Activated CD4-positive, alpha-beta T cell treated with anti-CD3 and anti-CD28 coated beads, Interleukin-2, amount 50 U/mL, for 1 hour (primary cell): ENCODE data around the gene SMAD9.

Experiments used
- DNase-seq: peaks from one replicate; pipeline ENCODE4 v3.0.0-alpha.2; 2020

Gene SMAD9

DNA sequence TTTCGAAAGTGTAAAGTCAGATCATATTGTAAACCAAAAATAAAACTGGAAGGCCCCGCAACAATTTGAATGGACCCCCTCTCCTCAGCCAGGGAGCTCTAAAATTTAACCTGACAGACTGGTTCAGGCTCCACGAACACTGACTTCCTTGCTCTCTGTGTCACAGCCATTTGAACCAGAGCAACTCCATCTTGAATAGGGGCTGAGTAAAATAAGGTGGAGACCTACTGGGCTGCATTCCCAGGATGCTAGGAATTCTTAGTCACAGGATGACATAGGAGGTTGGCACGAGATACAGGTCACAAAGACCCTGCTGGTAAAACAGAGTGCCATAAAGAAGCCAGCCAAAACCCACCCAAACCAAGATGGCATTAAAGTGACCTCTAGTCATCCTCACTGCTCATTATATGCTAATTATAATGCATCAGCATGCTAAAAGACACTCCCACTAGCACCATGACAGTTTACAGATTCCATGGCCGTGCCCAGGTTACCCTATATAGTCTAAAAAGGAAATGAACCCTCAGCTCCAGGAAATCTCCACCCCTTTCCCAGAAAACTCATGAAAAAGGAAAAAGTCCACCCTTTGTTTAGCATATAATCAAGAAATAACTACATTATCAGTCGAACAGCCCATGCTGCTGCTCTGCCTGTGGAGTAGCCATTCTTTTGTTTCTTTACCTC is 57.9 kb downstream of the SMAD9 start:
- no peak for DNase-seq

DNA sequence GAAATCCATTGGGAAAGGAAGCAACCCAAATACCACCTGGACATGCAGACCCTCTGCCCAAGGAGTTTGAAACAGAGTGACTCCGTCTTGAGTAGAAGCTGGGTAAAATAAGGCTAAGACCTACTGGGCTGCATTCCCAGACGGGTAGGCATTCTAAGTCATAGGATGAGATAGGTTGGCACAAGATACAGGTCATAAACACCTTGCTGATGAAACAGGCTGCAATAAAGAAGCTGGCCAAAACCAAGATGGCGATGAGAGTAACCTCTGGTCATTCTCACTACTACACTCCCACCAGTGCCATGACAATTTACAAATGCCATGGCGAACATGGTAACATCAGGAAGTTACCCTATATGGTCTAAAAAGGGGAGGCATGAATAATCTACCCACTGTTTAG is 60.8 kb downstream of the SMAD9 start:
- DNase-seq = no peak

GRCh38 chr13:36858290-36858689 is 61.7 kb downstream of the SMAD9 start:
- DNase-seq = no peak

- DNase-seq = no peak
Observed at GRCh38 chr13:36857253-36857652, 62.8 kb downstream of the SMAD9 start.

DNA sequence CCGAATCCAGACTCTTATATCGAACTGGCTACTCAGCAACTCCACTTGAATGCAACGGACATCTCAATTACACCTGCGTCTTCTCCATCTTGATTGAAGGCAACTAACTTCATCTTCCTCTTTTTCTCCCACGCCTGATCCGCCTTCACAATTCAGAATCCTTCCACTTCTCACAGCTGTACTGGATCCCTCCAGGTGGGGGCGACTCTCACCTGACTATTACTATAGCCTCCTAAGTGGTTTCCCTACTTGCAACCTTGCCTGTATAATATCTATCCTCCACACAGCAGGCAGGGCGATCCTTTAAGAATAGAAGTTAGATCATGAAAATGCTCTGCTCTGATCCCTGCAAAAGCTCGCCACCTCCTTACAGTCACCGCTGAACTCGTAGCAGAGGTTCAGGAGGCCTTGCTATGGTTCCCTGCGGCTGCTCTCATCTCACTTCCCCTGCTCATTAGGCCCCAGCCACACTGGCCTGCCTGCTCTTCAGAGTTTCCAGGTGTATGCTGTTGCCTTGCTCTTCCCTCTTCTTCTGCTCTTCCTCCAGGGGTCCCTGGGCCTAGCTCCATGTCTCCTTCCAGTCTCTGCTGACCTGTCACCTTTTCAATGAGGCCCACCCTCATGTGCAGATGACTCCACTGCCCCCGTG is 69.1 kb downstream of the SMAD9 start:
- DNase-seq = no peak

- DNase-seq = no peak
Observed at GRCh38 chr13:36848199-36848982, 71.6 kb downstream of the SMAD9 start.

DNA sequence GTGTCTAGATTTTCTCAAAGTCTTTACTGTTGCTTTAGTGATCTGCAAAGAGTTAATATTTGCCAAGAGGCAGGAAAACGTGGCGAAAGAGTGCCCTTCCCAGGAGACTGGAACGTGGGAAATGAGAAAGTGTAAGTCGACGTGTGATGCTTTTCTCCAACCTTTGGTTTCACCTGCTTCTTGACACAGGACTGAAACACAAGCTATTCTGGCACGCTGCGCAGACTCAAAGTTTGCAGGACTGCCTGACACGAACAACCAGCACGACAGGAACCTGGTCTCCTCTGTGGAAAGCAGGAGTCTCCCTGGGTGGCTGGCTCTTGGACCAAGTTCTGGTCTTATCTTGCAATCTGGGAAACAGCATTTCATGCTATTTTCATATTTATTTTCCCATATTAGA is 72.4 kb downstream of the SMAD9 start:
- DNase-seq = no peak

DNA sequence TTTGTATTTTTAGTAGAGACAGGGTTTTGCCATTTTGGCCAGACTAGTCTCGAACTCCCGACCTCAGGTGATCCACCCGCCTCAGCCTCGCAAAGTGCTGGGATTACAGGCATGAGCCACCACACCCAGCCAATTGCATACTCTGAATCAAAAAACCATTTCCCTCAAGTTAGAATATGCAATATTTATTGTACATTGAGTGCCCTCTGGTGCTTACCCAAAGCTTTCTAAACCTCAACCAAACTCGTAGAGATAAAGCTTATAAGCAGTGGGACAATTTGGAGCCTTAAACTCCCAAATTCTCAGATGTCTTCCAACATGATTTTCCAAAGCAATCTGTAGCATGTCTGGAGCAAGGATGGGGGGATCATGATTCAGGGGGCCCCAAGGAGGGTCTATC is 78.6 kb downstream of the SMAD9 start:
- DNase-seq = no peak

DNA sequence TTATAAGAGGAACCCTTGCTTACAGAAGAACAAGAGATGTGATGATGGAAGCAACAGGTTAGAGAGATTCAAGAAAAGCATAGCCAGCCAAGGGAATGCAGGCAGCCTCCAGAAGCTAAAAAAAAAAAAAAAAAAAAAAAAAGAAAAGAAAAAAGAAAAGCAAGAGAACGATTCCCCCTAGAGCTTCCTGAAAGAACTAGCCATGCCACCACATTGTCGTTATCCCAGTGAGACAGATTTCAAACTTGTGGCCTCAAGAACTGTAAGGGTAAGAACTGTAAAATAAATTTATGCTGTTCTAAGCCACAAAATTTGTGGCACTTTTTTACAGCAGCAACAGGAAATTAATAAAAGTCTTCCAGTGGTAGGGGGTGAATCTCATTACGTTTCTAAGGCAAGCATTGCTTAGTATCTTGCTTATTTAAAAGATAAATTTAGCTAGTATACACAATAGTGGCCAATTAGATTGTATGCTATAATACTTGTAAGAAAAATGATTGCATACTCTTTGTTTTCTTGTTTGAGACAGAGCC is 79.3 kb downstream of the SMAD9 start:
- DNase-seq = no peak

GRCh38 chr13:36839981-36840380 is 80.1 kb downstream of the SMAD9 start:
- DNase-seq = no peak

DNA sequence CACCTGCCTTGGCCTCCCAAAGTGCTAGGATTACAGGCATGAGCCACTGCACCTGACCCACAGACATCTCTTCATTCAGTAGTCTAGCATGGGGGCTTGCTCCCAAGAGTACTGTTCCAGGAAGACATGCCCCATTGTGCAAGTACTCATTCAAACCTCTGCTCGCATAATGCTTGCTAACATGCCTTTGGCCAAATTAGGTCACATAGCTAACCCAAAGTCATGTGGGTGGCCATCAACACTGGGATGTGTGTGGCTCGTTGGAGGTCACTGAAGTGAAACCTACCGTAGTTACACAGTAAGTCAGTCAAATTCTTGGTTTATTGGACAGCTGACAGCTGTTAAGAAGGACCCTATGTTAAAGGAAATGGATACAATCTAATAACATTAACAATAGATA is 80.8 kb downstream of the SMAD9 start:
- DNase-seq = no peak

DNA sequence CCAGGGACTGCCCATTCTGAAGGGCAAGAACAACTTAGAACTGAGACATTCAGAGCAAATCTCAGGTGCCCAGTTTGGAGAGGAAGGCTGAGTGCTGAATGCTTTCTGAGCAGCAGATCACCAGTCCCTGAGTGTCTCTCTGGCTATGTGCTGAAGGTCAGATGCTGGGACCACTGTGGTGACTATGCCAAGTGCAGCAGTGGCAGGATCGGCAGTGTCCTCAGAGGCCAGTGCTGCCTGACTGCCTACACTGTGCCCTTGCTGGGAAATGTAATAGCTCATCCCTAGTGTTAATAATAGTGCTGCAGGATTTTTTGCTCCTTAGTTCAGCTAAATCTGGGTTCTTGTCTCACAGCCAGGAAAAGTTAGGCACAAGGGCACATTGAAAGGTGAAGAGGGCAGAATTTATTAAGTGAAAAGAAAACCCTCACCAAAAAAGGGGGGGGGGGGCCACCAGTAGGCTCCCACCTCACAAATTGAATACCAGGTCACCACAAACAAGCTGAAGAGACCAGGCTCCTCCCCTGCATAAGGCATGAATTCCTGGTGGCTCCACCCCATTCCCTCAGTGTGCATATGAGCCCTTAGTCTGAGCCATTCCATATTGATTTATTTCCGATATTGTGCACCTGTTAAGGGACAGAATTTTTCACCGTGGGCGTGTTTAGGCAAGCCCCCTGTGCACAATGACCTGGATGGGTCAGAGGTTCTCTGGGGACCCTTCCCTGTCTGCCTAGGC is 82.5 kb downstream of the SMAD9 start:
- no peak for DNase-seq

DNA sequence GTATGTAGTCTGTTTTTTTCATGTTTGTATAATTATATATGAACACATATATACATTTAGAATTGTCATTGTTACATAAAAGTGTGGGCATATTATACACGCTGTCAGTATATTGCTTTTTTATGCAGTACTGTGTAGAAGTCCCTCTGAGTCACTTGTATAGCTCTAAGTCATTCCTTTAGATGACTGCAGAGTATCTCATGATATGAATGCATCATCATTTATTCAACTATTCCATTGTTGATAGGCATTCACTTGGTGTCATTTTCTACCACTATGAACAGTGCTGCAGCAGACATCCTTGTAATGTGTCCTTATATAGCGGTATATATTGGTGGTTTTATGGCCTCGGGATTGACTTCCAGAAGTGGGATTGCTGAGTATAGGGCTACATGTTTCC is 85.7 kb downstream of the SMAD9 start:
- no peak for DNase-seq

DNA sequence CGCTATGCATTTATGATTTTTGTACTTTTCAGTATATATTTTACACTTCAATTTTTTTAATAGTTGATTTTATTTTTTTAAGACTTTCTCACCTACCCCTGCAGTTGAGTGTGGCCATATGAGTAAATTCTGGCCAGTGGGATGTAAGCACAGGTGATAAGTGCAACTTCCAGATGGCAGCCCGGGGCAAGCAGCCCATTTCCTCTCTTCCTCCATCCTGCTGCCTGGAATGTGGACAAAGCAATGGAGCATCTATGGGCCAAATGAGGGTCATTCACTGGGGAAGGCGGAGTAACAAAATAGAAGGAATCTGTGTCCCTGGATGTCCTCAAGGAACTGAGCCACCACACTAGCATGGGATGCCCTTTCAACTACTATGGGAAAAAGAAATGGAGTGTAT is 88.7 kb downstream of the SMAD9 start:
- DNase-seq = no peak

GRCh38 chr13:36829753-36830152 is 90.3 kb downstream of the SMAD9 start:
- no peak for DNase-seq

GRCh38 chr13:36822785-36823184 is 97.3 kb downstream of the SMAD9 start:
- DNase-seq = no peak

GRCh38 chr13:36820222-36820621 is 99.8 kb downstream of the SMAD9 start:
- DNase-seq = no peak

DNA sequence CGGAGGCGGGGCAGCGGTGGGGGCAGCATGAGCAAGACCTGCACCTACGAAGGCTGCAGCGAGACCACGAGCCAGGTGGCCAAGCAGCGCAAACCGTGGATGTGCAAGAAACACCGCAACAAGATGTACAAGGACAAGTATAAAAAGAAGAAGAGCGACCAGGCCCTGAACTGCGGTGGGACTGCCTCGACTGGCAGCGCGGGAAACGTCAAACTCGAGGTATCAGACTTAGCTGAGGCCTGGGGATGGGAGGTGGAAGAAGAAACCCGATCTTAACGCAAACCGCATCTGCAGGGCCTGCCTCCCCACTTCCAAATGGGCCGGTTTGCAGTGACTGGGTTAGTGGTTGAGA is 100.3 kb downstream of the SMAD9 start:
- peak; percentile 30 for DNase-seq

DNA sequence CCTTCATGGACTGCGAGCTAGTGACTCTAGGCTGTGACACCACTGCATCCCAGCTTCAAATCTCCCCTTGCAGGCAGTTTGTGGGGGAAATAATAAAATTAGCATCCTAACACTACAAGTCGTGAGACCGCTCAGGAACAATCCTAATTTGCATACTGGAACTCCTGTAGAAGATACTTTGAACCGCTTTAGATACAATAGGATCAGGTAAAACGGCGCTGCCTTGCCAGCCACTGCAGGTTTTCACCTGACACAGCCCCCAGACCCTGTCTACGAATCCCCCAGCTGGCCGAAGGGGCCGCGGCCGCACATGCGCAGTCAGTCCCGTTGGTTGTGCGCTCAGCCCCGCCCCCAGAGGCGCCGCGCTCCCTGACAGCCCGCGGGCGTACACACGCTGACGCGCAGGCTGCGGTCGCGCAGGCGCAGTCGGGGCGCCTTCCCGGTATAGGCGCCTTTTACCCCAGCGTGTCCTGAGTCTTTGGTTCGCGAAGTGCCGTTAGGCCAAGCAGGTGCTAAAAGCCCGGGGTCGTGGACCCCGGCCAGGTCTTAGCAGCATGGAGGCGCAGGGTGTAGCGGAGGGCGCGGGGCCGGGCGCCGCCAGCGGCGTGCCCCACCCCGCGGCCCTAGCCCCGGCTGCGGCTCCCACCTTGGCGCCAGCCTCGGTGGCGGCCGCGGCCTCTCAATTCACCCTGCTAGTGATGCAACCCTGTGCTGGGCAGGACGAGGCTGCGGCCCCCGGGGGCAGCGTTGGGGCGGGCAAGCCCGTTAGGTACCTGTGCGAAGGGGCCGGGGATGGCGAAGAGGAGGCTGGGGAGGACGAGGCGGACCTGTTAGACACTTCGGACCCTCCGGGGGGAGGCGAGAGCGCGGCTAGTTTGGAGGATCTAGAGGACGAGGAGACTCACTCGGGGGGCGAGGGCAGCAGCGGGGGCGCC is 101.0 kb downstream of the SMAD9 start, which contains the start of gene RFXAP:
Gene RFXAP (plus strand): TSS at position 419 of the 935 bp plus-strand sequence. CDS start 136 bp downstream, at position 555.
- peak; percentile 89 for DNase-seq

- DNase-seq = no peak
Observed at GRCh38 chr13:36817996-36818803, 101.8 kb downstream of the SMAD9 start.

DNA sequence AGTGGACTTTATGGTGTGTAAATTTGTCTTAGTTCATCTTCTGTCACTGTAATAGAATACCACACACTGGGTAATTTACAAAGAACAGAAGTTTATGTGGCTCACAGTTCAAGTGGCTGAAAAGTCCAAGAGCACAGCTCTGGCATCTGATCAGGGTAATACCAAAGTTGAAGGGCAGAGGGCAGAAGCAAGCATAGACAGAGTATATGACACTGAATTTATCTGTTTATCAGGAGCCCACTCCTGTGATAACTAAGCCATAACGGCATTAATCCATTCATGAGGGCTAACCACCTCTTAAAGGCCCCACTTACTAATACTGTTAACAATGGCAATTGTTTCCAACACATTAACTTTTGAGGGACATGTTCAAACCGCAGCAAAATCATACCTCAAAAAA is 105.0 kb downstream of the SMAD9 start:
- no peak for DNase-seq
